ENCODE measurements around the gene KCTD18.

KCTD18 gene

DNA sequence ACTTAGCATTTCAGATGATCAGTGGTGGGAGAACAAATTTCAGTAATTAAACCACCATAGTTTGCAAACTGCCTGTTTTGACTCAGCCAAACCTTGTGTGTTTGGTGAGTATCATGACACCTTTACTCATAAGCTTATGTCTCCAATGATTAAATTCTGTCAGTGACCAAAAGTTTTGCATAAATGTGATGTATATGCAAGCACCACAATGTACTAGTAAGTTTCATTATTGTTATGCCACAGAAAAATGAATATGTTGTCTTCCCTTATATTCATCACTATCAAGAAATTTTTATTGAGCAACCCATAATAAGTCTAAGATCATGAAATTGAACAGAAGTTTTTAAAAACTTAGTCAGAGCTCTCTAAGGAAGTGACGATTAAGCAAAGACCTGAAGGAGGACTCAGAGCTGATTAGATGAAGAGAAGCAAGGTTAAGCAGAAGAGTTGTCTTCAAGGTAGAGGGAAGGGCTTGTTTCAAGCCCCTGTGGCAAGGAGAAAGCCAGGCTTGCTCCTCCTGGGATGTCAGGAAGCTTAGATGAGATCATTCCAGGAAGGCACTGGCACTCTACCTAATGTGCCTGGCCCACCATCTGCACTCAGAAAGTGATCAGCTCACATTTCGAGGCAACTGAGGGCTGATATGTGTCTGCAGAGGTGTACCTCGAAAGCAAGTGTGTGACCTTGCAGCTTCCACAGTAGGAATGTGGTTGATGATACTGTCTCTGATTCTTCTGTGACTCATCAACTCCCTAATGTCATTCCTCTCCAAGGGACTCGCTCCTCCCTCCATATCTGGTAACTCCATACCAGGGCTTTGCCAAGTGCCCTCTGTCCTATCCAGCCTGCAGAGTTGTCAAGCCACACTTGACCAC lies 54.7 kb downstream of the KCTD18 start:
- DNase-seq (ENCODE audit: low spot score), result no peak

DNA sequence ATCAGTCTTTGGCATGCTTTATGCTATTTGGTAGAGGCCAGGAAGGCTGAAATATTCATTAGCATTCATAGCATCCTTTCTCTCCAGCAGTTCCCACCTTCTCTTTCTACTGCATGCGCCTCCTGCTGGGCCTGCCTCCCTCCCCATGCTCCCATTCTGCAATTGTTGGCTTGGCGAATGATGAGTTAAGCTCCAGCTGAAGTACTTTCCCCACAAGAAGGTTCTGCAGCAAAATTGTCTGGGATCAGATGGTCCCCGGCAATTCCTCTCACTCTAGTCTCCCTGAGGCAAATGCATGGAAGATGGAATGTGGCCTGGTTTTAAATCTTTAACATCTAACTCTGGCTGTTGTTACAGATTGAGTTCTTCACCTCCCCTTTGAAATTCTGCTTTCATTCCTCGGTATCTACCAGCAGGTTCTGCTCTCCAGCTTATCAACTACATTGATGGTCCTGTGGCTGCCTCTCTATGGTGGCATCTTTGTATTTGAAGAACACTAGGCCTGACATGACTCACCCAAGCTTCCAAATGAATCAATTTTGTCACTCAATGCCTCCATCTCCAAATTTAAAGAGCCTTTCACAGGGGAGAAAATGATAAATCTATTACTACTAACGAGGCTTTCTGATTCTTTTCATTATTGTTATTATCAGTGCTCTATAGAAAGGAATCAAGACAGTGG lies 55.9 kb downstream of the KCTD18 start:
- DNase-seq (ENCODE audit: low spot score), result no peak

- DNase-seq (ENCODE audit: low spot score), result no peak
These were observed 56.6 kb downstream of the KCTD18 start for GRCh38 chr2:200453142-200453852.

DNA sequence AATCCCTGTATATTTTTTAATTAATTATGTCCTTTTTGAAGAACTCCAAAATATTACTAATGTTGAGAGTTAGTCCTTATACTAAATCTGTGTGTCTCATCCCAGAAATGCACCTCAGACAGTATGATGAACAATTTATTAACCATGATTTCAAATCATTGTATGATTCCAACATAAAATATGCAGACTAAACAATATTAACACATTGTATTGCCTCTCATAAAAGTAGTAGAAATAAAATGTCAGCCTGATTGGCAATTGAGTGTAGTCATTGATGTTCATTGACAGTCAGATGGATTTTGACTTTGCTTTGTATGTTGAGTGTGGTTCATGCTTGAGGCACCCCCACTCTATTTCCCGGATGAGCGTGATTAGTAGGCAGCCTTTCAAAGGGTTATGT lies 57.5 kb downstream of the KCTD18 start:
- DNase-seq (ENCODE audit: low spot score), result no peak

DNA sequence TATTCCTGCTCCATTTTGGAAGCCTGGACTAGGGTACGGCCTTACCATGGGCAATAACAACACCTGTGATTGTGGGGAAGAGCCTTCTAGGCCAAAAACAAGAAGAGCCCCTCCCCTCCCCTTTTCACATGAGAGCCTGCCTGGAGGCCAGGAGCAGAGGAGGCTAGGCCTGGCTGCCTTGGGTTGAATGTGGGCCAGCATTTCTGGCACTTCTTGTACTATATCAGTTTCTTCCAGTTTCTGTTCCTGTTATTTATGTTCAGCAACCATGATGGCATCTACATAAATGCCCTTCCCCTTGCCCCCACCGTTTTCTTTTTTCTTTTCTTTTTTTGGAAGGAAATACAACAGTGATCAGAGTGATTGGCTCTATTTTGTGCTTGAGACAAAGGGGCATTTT lies 58.4 kb downstream of the KCTD18 start:
- no peak for DNase-seq (ENCODE audit: low spot score)

DNA sequence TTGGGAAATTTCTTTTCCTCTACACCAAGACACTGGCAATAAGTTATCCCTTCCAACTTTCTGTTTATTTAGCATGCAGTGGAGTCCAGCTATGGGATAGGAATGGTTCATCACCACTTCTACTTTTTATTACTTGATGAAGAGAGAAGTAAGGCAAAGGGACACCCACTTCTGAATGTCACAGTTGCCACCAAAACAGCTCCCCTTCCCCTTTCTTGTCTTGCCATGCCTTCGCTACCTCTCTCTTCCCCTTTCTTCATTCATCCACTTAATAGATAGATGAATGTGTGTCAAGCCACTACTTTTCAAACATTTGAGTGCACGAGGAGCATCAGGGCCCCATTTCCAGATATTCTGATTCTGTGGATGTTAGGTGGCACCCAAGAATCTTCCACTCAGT lies 59.6 kb downstream of the KCTD18 start:
- no peak for DNase-seq (ENCODE audit: low spot score)

DNA sequence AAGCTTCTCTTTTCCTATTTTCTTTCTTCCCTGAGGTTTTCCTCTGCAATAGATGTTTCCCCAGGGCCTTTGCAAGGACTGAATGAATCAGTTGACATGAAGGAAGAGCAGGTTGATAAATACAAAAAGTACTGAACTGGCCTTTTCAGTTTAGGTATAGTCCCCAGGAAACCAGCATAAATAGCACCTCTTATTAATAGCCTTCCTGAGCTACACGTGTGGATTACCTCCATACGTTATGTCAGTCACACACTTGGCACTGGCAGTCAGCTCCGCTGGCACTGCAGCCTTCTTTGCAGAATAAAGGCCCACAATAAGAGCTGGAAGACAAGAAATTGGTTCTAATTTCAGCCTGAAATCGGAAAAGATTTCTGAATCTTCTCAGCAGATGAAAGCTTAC lies 60.7 kb downstream of the KCTD18 start:
- DNase-seq (ENCODE audit: low spot score), result no peak

DNA sequence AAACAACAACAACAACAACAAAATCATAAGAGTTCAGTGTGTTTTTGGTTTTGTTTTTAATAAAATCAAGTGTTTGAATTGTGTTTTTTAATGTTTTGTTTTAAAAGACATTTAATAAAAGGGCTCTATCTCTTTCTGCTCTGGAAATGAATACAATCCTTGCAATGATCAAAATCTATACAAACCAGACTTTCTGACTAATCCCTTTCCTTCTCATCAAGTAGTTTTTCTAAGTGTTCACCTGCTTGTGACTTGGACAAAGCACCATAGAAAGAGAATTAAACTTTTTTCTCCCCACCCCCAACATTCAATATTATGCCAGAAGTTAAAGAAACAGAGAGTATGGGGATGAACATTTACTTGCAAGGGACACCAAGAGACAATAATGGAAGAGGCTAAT lies 61.4 kb downstream of the KCTD18 start:
- DNase-seq (ENCODE audit: low spot score), result no peak

GRCh38 chr2:200447139-200447855 lies 62.6 kb downstream of the KCTD18 start:
- DNase-seq (ENCODE audit: low spot score), result no peak

DNA sequence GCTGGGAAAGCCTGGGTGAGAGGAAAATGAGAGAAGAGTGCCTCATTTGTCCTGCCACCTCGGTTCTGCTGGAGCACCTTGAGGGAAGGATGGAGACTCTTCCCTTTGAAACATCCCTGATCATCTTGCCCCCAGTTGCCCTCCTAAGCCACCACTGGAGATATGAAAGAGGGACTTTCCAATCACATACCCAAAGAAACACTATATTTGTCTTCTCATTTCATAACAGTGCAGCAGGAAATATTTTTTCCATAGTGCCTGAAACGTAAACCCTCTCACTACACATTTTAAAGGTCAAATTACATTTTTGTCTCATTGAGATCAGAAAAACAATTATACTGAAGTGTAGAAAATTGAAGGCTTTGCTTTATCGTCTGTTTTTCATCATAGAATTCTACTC lies 63.3 kb downstream of the KCTD18 start:
- DNase-seq (ENCODE audit: low spot score), result no peak

DNA sequence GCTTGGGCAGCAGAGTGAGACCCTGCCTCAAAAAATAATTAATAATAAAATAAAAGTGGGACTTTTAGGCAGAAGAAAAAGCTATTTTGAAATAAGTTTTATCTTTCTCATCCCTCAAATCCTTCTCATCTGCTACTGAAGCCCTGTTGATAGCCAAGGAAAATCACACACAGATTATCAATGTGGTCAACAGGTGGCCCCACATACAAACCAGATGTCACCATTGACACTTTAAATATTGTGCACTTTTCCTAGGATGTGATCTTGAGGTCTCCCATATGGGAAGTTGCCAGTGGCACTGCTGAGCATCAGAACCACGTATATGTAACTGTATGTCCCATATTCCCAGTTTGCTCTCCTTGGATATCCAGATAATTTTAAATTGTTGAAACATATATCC lies 64.6 kb downstream of the KCTD18 start:
- no peak for DNase-seq (ENCODE audit: low spot score)

GRCh38 chr2:200444530-200444929 lies 65.3 kb downstream of the KCTD18 start:
- DNase-seq (ENCODE audit: low spot score), result no peak

- no peak for DNase-seq (ENCODE audit: low spot score)
These were observed 66.0 kb downstream of the KCTD18 start for GRCh38 chr2:200443916-200444315.

DNA sequence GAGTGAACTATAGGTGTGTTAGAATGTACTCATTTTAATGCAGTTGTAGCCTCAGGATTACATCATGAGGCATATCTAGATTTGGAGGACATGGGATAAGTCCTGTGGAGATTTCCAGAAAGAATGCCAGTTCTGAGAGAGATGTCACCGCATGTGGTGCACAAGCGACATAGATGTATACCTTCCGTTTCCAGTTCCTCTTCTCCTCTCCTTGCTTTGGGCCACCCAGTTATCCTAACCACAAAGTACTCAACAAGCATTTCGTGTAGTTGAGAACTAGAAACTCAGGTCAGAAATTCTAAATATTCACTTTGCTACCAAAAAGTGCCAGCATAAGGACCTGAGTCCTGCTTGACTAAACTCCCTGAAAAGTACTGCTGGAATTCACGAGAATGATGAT lies 66.5 kb downstream of the KCTD18 start:
- no peak for DNase-seq (ENCODE audit: low spot score)

GRCh38 chr2:200442471-200442870 lies 67.4 kb downstream of the KCTD18 start:
- no peak for DNase-seq (ENCODE audit: low spot score)

DNA sequence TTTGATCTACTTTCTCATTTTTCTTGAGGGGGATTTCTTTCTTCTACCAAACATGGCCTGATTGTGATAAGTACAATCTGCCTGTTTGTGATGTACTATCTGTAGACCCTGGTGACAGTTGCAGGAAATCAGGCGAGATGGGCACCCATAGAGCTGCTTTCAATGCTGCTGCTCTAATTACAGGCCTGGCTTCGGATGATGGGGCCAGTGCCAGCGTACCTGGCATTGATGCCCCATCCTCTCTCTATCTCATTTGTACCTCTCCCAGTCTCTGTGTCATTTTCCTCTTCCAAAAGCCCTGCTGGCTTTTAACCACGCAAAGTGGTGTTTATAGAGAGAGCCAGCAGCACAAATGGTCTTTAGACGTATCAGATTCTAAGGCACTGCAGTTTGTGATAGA lies 69.9 kb downstream of the KCTD18 start:
- DNase-seq (ENCODE audit: low spot score), result no peak
